GM21381 (cell line): ENCODE measurements around the gene XRCC2.

Experiments used
- ATAC-seq: cut with Tn5 transposase; IDR thresholded peaks from one replicate; pipeline ENCODE4 v1.9.1; 2021; ENCODE audit warnings: mild to moderate bottlenecking, moderate library complexity; ENCODE audit not compliant: unreplicated experiment

Gene XRCC2

GRCh38 chr7:152618427-152618826 is 57.5 kb downstream of the XRCC2 start:
- no peak for ATAC-seq

DNA sequence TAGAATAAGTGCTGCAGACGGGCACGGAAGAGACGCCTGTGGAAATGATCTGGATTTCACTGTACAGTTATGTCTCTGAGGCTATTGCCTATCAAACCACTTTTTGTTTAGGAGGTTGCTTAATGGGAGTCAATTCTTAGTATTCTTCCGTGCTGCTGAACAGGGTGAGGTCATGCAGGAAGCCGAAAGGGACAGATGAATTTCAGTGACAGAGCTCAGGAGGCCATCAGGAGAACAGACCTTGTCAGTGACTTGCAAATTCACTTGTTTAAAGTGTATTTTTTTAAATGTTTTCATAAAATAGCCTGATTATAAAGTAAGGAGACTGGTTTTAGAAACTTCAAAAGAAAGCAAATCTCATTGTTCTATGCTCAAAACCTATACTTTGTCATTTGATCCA is 58.9 kb downstream of the XRCC2 start:
- no peak for ATAC-seq

DNA sequence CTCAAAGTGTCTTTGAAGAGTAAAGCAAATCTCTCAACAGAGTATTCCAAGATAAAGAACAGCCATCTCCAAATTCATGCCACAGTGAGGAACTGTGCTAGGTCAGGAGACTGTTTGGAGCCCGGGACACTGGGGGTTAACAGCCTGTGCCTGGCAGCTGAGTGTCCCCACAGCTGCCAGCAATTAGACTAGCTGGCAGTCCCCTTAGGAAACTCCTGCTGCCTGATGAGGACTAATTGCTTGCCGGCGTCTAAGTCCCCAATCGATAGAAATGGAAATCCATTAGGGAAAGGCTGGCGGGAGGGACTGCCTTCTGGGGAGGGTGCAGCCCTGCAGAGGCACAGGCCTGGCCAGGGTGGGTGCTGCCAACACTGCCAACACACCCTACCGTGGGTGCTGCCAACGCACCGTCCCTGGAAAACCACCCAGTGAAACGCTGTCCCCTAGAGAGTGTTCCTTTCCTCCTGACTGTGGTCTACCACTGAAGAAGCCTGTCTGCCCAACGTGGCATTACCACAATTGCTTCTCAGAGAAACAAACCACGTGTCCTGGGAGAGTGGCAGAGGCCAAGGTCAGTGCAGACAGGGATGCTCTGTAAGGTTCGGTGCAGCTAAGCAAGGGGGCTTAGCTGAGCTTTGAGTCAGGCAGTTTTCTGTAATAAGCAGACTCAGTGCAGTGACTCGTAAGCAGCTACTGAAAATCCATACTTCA is 60.8 kb downstream of the XRCC2 start:
- no peak for ATAC-seq

GRCh38 chr7:152608656-152609055 is 67.3 kb downstream of the XRCC2 start:
- no peak for ATAC-seq

DNA sequence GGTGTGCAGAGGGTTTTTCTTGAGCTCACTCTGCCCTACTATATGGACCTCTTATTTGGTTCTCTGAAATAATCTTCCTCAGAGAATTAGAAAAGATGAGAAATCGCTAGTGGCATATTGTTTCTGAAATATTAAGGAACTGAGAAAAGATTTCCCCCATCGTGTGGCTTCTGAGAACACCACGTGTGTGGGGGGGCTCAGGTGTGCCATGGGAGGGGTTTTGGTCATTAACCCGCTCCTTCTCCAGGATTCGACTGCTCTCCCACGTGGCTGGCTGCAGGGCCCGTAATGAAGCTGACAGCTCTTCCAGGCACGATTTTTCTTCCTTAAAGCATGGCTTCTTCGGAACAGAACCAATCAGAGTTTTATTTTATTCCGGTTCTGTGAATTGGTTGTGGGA is 67.7 kb downstream of the XRCC2 start:
- ATAC-seq: no peak

DNA sequence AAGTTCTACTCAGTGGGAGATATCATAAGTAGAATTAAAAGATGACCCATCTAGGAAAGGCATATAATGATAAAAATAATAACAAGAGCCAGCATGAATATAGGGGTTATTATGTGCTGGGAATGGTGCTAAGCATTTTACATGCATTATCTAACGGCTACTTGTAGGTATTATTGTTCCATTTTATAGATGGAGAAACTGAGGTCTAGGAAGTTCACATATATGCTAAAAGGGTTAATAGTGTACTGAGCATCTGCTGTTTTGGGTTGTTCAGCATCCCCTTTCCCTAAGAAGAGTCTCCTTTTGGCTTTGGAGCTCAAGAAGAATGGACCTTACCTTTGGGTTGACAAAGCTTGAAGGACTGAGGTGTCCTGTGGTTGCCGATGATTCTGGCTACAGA is 68.9 kb downstream of the XRCC2 start:
- no peak for ATAC-seq

DNA sequence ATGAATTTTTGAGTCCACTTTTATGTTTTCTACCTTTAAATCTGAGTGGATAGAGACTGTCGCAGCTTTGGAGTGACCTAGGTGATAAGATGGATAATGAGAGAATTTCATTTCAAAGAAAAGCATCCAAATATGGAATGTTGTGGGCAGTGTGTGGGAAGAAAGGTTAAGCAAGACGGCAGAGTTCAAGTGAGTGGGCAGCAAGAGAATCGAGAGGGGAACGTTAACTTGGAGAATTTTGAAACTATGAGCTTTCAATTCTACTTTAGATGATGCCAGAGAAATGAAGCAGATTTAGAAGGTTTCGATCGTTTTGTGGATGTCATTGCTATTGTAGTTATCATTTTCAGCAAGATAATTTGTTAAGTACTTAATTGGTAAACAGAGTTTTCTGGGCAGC is 73.0 kb downstream of the XRCC2 start:
- no peak for ATAC-seq

- ATAC-seq: no peak
Measured at GRCh38 chr7:152601305-152601798, 74.6 kb downstream of the XRCC2 start.

DNA sequence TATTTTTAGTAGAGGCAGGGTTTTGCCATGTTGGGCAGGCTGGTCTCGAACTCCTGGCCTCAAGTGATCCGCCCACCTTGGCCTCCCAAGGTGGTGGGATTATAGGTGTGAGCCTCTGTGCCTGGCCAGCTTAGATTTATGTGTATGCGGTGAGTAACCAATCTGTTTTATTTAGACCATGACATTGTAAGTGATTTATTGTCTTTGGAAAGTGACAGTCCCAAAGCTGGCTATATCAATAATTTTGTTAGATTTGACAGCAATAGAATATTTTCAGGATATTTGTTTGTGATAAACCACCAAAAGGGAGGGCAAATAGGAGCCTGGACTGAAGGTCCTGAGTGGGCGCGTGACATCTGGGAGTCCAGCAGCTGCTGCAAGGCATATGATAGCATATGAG is 75.7 kb downstream of the XRCC2 start:
- no peak for ATAC-seq

DNA sequence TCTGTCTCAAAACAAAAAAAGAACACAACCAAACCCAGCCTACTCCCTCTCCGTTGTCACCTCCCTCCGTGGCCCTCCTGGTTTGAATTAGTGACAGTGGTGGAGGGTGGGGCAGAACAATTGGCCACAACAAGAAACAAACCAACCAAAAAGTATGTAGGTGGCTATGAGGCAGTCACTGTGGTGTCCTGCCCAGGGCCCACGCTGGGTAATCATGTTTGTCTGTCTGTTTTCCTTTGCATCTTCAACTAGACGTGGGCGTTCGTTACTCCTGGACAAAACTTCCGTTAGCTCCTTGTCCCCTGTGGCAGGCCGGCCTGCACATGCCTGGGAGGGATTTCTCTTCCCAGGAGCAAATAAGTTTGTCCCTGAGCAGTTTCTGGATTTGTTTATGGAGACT is 78.4 kb downstream of the XRCC2 start:
- ATAC-seq: no peak

- ATAC-seq: no peak
Measured at GRCh38 chr7:152596824-152597223, 79.1 kb downstream of the XRCC2 start.
